ENCODE data around the gene CACNA1C. TPM values are rescaled to one million over a fixed set of nuclear protein-coding genes. Genes with fewer than 3 reads are reported as not detected.

The CACNA1C gene
- total and polyA plus RNA-seq, 4 donors, result 14.8 to 22.2 (median 18.3) TPM

DNA sequence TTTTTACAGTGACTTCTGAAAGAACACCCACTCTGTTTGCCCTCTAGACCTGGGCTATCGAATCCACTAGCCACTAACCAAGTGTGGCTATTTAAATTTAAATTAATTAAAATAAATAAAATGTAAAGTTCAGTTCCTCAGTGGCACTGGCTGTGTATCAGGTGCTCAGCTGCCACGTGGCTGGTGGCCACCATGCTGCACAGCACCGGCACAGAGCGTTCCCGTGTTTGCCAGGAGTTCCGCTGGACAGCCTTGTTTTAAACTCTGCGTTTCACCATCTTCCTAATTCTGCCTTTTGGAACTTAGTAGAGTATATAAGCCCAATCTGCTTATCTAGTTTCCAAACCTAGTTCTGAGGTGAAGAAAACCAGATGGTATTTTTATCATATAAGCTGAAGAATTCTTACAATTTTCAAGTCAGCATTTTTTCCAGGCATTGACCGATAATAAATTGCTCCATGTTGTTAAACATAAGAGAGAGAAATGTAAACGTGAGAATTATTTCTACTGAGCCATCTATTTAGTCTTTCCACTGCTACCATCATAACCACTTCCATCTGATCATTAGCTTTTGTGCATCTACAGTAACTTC, 339.0 kb downstream of the CACNA1C start:
- Histone ChIP-seq H3K36me3 (ENCODE audit: control insufficient read depth, insufficient read depth, low read length) (no peaks in the 10 kb centered on the region), H3K4me1 (ENCODE audit: control insufficient read depth, insufficient read depth, low read length) (peaks cover 29% of the 10 kb centered on the region), H3K27ac (ENCODE audit: low read depth, low read length) (no peak overlapping the region), H3K9me3 (ENCODE audit: control insufficient read depth, insufficient read depth, low read length) (no peaks in the 10 kb centered on the region), H3K4me3 (ENCODE audit: low read depth, low read length) (no peak overlapping the region), H3K27me3 (ENCODE audit: control insufficient read depth, insufficient read depth, low read length) (no peaks in the 10 kb centered on the region)
- no peak for DNase-seq (ENCODE audit: low read depth in 4 of 6, low spot score in 6 of 6)
- WGBS (ENCODE audit: insufficient coverage), result 80% methylated on average over 4 of the region's 9 CpGs

DNA sequence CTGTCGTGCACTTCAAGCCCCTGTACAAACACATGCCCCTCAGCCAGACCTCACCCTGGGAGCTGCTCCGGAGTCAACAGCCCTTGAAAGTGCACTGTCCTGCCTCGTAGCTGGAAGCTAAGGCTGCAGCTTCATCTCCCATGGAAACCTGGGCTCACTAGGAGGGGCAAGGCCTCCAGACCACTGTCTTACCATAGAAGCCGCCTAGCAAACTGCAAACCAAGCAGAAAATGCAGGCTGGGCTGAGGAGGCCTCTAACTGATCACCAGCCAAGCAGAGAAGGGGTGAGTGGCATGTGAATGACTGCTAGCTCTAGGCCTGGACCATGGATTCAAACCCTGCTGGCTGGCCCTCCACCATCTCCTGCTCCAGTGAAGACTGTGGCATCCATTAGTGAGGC, 340.2 kb downstream of the CACNA1C start:
- WGBS (ENCODE audit: insufficient coverage), result 32% methylated on average over 3 of the region's 4 CpGs
- no peaks in the 10 kb centered on the region for H3K27me3 ChIP-seq (ENCODE audit: control insufficient read depth, insufficient read depth, low read length)
- no peaks in the 10 kb centered on the region for H3K36me3 ChIP-seq (ENCODE audit: control insufficient read depth, insufficient read depth, low read length)
- no peak overlapping the region for H3K4me3 ChIP-seq (ENCODE audit: low read depth, low read length)
- no peaks in the 10 kb centered on the region for H3K9me3 ChIP-seq (ENCODE audit: control insufficient read depth, insufficient read depth, low read length)
- H3K27ac ChIP-seq (ENCODE audit: low read depth, low read length), result peak overlapping the region; percentile 6
- peak in 4 of 6 donors; percentile 33 to 77 (median 40) for DNase-seq (ENCODE audit: low read depth in 4 of 6, low spot score in 6 of 6)
- H3K4me1 ChIP-seq (ENCODE audit: control insufficient read depth, insufficient read depth, low read length), result peaks cover 34% of the 10 kb centered on the region

DNA sequence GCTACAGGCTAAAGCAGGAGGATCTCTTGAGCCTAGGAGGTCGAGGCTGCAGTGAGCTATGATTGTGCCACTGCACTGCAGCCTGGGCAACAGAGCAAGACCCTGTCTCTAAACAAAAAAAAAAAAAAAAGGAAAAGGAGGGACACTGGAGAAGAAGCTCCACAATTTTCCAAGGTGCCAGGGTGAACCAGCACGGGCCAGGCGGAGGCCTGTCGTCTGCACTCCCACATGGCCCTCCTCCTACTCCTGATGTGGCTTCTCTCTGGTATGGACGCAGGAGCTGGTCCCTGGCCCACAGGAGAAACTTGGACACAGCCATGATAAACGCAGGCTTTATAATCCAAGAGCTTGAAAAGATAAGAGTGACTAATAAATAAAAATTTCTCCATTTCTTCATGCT, 341.2 kb downstream of the CACNA1C start:
- 93% methylated on average over 3 of the region's 6 CpGs for WGBS (ENCODE audit: insufficient coverage)
- no peak for DNase-seq (ENCODE audit: low read depth in 4 of 6, low spot score in 6 of 6)
- peaks cover 34% of the 10 kb centered on the region for H3K4me1 ChIP-seq (ENCODE audit: control insufficient read depth, insufficient read depth, low read length)
- no peaks in the 10 kb centered on the region for H3K36me3 ChIP-seq (ENCODE audit: control insufficient read depth, insufficient read depth, low read length)
- H3K27me3 ChIP-seq (ENCODE audit: control insufficient read depth, insufficient read depth, low read length), result no peaks in the 10 kb centered on the region
- H3K27ac ChIP-seq (ENCODE audit: low read depth, low read length), result no peak overlapping the region
- H3K4me3 ChIP-seq (ENCODE audit: low read depth, low read length), result no peak overlapping the region
- no peaks in the 10 kb centered on the region for H3K9me3 ChIP-seq (ENCODE audit: control insufficient read depth, insufficient read depth, low read length)

DNA sequence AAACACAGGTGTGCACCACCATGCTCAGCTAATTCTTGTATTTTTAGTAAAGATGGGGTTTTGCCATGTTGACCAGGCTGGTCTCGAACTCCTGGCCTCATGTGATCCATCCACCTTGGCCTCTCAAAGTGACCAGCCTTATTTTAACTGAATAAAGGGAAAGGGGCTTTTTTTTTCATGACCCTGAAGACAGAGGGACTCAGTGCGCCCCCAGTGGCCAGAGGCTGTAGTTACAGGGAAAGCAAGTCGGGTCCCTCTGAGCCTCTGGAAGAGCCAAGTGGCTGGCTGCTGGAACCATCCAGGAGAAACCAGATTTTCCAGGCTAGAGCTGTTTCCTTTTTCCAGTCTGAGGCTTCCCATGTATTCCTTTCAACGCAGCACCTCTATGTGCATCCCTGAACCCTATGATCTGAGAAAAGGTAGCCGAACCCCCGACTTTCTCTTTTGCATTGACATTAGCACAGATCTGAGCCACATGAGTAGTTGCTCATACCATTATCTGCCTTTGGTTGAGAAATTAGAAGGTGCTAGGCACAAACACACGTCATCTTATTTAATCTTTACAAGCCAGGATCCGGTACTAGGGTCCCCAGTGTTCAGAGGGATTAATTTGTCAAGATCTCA, 342.7 kb downstream of the CACNA1C start:
- H3K27ac ChIP-seq (ENCODE audit: low read depth, low read length), result no peak overlapping the region
- DNase-seq (ENCODE audit: low read depth in 4 of 6, low spot score in 6 of 6), result peak in 2 of 6 donors; percentile 56 to 70
- 53% methylated on average over 6 of the region's 8 CpGs for WGBS (ENCODE audit: insufficient coverage)
- H3K4me1 ChIP-seq (ENCODE audit: control insufficient read depth, insufficient read depth, low read length), result peaks cover 31% of the 10 kb centered on the region
- no peak overlapping the region for H3K4me3 ChIP-seq (ENCODE audit: low read depth, low read length)
- no peaks in the 10 kb centered on the region for H3K36me3 ChIP-seq (ENCODE audit: control insufficient read depth, insufficient read depth, low read length)
- H3K9me3 ChIP-seq (ENCODE audit: control insufficient read depth, insufficient read depth, low read length), result no peaks in the 10 kb centered on the region
- no peaks in the 10 kb centered on the region for H3K27me3 ChIP-seq (ENCODE audit: control insufficient read depth, insufficient read depth, low read length)

- WGBS (ENCODE audit: insufficient coverage), result 65% methylated on average over 6 of the region's 6 CpGs
- no peaks in the 10 kb centered on the region for H3K36me3 ChIP-seq (ENCODE audit: control insufficient read depth, insufficient read depth, low read length)
- no peaks in the 10 kb centered on the region for H3K9me3 ChIP-seq (ENCODE audit: control insufficient read depth, insufficient read depth, low read length)
- H3K27me3 ChIP-seq (ENCODE audit: control insufficient read depth, insufficient read depth, low read length), result no peaks in the 10 kb centered on the region
- H3K27ac ChIP-seq (ENCODE audit: low read depth, low read length), result peak overlapping the region; percentile 43
- H3K4me1 ChIP-seq (ENCODE audit: control insufficient read depth, insufficient read depth, low read length), result peaks cover 33% of the 10 kb centered on the region
- peak in 1 of 6 donors; percentile 49 for DNase-seq (ENCODE audit: low read depth in 4 of 6, low spot score in 6 of 6)
- H3K4me3 ChIP-seq (ENCODE audit: low read depth, low read length), result no peak overlapping the region
Measured at GRCh38 chr12:2396448-2396871, 343.7 kb downstream of the CACNA1C start.

DNA sequence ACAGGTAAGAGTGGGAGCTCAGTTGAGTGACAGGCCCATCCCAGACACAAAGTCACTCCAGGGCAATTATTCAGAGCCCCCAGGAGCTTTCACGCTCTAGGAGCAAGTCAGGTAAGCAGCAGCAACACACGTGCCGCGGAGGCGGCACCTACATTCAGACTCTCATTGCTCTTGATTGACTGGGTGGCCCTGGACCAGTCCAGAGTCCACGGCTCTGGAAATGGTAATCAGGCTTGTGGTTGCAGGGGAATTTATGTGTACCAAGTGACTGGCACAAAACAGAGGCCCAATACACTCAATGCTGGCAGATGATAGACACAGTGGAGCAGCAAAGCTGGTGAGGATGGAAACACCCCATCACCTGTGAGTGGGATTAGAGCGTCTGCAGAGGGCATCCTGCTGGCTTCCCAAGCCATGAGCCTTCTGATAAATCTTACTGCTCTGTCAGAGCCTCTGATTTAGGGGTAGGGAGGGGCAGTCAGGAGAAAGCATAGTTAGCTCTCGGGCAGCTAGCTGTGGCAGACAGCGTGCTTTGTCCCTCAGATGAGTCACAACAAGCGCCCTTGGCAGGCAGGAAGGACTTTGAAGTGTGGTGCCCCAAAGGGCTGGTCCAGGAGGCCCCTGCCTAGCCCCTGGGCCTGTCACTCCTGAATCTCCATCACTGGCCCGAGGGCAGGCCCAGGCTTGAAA, 344.7 kb downstream of the CACNA1C start:
- Histone ChIP-seq H3K9me3 (ENCODE audit: control insufficient read depth, insufficient read depth, low read length) (no peaks in the 10 kb centered on the region), H3K4me3 (ENCODE audit: low read depth, low read length) (no peak overlapping the region), H3K27ac (ENCODE audit: low read depth, low read length) (no peak overlapping the region), H3K4me1 (ENCODE audit: control insufficient read depth, insufficient read depth, low read length) (peaks cover 26% of the 10 kb centered on the region), H3K36me3 (ENCODE audit: control insufficient read depth, insufficient read depth, low read length) (no peaks in the 10 kb centered on the region), H3K27me3 (ENCODE audit: control insufficient read depth, insufficient read depth, low read length) (no peaks in the 10 kb centered on the region)
- DNase-seq (ENCODE audit: low read depth in 4 of 6, low spot score in 6 of 6), result peak in 1 of 6 donors; percentile 33
- WGBS (ENCODE audit: insufficient coverage), result 80% methylated on average over 11 of the region's 11 CpGs

DNA sequence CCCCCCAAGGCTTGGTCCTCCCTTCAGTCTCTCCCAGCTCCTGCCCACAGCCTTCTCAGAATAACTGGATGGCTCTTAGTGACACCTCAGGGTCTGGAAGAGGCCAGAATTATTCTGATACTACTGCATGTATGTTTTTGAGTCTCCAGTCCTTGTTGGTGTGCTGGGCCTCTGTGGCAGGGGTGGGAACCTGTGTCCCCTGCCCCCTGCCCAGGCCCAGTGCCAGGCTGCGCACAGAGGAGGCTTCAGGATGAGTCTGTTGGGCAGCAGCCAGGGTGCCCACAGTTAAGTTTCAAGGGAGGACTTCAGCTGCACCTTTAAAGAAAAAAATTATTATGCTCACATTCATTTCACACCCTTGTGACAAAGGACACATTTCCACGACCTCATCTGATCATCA, 348.3 kb downstream of the CACNA1C start:
- Histone ChIP-seq H3K27me3 (ENCODE audit: control insufficient read depth, insufficient read depth, low read length) (no peaks in the 10 kb centered on the region), H3K9me3 (ENCODE audit: control insufficient read depth, insufficient read depth, low read length) (peaks cover 2% of the 10 kb centered on the region), H3K4me3 (ENCODE audit: low read depth, low read length) (no peak overlapping the region), H3K27ac (ENCODE audit: low read depth, low read length) (no peak overlapping the region), H3K4me1 (ENCODE audit: control insufficient read depth, insufficient read depth, low read length) (peaks cover 15% of the 10 kb centered on the region), H3K36me3 (ENCODE audit: control insufficient read depth, insufficient read depth, low read length) (no peaks in the 10 kb centered on the region)
- no peak for DNase-seq (ENCODE audit: low read depth in 4 of 6, low spot score in 6 of 6)
- WGBS (ENCODE audit: insufficient coverage), result 66% methylated on average over 2 of the region's 2 CpGs

- H3K4me3 ChIP-seq (ENCODE audit: low read depth, low read length), result no peak overlapping the region
- 64% methylated on average over 5 of the region's 5 CpGs for WGBS (ENCODE audit: insufficient coverage)
- peaks cover 2% of the 10 kb centered on the region for H3K9me3 ChIP-seq (ENCODE audit: control insufficient read depth, insufficient read depth, low read length)
- no peaks in the 10 kb centered on the region for H3K27me3 ChIP-seq (ENCODE audit: control insufficient read depth, insufficient read depth, low read length)
- peak in 1 of 6 donors; percentile 58 for DNase-seq (ENCODE audit: low read depth in 4 of 6, low spot score in 6 of 6)
- H3K36me3 ChIP-seq (ENCODE audit: control insufficient read depth, insufficient read depth, low read length), result no peaks in the 10 kb centered on the region
- H3K4me1 ChIP-seq (ENCODE audit: control insufficient read depth, insufficient read depth, low read length), result peaks cover 8% of the 10 kb centered on the region
- H3K27ac ChIP-seq (ENCODE audit: low read depth, low read length), result no peak overlapping the region
Measured at GRCh38 chr12:2402073-2402579, 349.3 kb downstream of the CACNA1C start.

- H3K4me1 ChIP-seq (ENCODE audit: control insufficient read depth, insufficient read depth, low read length), result peaks cover 4% of the 10 kb centered on the region
- H3K9me3 ChIP-seq (ENCODE audit: control insufficient read depth, insufficient read depth, low read length), result peaks cover 2% of the 10 kb centered on the region
- no peak overlapping the region for H3K4me3 ChIP-seq (ENCODE audit: low read depth, low read length)
- H3K27ac ChIP-seq (ENCODE audit: low read depth, low read length), result no peak overlapping the region
- no peaks in the 10 kb centered on the region for H3K27me3 ChIP-seq (ENCODE audit: control insufficient read depth, insufficient read depth, low read length)
- no peak for DNase-seq (ENCODE audit: low read depth in 4 of 6, low spot score in 6 of 6)
- H3K36me3 ChIP-seq (ENCODE audit: control insufficient read depth, insufficient read depth, low read length), result no peaks in the 10 kb centered on the region
- 91% methylated on average over 5 of the region's 14 CpGs for WGBS (ENCODE audit: insufficient coverage)
Measured at GRCh38 chr12:2403221-2403976, 350.6 kb downstream of the CACNA1C start.
